Embryonic facial prominence (tissue), 1 donor: ENCODE measurements around the gene KCTD7.
"Not testable (repeated sequence)": the region's sequence is repeated elsewhere in the genome, so short reads cannot be mapped to it uniquely, and the experiment has no call there.

Experiments
- DNase-seq: peaks from one replicate; pipeline ENCODE4 v3.0.0-alpha.2; 2016; ENCODE audit errors: extremely low spot score

The KCTD7 gene

GRCh38 chr7:66628361-66629221 lies at the start of gene KCTD7:
TSS of gene KCTD7 (plus strand) at chr7:66628881. CDS start at chr7:66629065, 184 bp downstream.
- DNase-seq, result peak; percentile 91

DNA sequence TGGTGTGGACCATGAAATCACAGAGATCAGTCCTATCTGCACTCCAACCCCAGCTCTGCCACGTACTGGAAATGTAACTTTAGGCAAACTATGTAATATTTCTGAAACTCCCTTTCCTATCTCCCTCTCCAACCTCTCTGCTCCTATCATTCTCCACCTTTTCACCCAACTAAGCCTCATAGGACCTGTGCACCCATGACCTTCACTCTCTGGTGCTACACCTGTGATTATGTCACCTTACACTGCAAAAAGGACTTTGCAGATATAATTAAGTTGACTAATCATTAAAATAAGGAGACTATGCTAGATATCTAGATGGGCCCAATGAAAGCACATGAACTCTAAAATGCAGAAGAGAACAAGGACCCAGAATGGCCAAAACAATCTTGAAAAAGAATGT lies 48.3 kb upstream of the KCTD7 start:
- not testable (repeated sequence) for DNase-seq

DNA sequence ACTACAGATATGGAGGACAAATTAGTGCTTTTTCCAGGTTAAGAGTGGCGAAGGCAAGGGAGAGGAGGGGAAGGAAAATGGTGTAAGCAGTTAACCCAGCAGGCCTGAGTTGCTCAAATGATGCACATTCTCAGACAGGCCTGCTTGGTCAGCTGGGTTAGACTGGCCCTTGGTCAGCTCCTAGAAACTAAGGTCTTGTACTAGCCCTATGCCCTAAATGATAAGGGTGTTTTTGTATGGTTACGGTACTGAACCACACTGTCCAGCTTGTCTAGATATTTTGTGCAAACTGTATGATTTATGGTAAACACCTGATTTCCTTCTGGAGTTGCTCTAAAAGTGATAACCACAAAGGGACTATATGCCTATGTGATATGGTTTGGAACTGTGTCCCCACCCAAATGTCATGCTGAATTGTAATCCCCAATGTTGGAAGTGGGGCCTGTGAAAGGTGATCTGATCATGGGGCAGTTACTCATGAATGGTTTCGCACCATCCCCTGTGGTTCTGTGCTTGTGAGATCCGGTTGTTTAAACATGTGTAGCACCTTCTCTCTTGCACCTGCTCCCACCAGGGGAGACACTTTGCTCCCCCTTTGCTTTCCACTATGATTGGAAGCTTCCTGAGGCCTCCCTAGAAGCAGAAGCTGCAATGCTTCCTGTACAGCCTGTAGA lies 45.7 kb upstream of the KCTD7 start:
- DNase-seq, result not testable (repeated sequence)

- DNase-seq, result no peak
Measured at GRCh38 chr7:66583490-66584110, 45.1 kb upstream of the KCTD7 start.

- no peak for DNase-seq
Measured at GRCh38 chr7:66586181-66586580, 42.5 kb upstream of the KCTD7 start.

DNA sequence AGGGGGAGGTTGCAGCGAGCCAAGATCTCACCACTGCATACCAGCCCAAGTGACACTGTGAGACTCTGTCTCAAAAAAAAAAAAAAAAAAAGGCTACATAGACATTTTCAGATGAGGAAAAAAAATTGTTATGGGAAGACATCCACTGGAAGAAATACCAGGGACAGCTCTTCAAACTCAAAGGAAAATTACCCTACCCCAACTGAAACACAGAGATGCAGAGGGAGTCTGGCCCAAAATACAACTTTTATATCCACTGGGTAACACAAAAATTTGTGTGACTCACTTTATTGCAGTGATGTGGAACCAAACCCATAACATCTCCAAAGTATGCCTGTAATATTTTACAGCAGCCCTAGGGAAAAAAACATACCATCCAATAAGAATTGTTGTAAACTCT lies 40.5 kb upstream of the KCTD7 start:
- DNase-seq, result not testable (repeated sequence)

DNA sequence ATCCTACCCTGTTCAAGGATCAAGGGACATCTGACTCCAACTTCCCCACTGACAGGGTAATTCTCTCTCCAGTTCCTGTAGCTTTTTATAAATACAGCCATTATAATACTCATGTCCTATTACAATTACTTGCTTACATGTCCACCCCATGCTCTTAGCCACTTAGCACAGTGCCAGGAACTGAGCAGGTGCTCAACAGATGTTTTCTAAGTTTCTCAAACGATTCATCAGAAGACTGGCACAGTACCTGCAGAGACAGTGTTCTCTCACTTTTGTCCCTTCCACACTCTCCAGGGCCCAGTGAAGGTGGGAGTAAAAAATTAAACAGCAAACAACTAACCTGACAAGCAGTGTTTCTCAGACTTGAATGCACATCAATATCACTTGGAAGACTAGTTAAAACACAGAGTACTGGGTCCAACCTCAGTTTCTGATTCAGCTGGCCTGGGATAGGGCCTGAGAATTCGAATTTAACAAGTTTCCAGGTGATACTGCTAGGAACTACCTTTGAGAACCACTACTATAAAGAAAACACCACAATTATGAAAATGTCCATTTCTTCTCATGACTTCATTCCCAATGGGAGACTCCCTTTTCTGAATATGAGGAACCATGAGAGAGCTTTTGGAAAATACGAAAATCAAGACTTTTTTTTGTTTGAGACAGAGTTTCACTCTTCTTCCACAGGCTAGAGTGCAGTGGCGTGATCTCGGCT lies 39.7 kb upstream of the KCTD7 start:
- not testable (repeated sequence) for DNase-seq

- not testable (repeated sequence) for DNase-seq
Measured at GRCh38 chr7:66590302-66591057, 38.2 kb upstream of the KCTD7 start.

GRCh38 chr7:66591058-66591798 lies 37.5 kb upstream of the KCTD7 start:
- not testable (repeated sequence) for DNase-seq

DNA sequence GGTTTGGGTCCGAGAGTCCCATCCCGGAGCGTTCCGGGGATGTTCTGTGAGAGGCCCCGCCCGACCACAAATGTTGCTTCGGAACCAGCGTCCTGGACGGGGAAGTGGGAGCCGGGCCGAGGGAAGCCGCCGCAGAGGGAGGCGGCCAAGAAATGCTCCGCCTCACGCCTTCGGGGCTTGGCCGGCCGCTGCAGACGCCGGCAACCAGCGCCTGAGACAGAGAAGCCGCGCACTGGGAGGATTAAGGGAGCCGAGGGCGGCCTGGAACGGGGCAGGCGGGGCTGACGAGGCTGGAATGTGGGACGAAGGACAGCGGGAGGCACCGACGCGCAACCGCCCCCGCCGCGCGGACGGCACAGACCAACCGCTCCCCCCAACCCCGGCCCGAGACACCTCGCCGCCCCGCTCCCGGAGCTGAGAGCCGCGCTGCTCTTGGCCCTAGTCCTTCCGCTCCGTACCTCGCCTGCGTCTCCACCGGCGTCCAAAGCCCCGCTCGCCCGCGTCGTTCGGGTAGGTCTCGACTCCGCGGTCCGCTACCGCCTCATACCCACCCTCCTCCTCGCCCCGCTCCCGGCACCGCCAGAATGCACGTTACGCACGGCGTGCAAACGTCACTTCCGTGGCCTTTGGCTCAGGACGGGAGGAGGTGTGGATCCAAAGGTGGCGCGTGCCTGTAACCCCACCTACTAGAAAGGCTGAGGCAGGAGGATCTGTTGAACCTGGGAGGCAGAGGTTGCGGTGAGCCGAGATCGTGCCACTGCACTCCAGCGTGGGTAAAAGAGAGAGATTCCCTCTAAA lies 36.7 kb upstream of the KCTD7 start:
- DNase-seq, result peak; percentile 77

GRCh38 chr7:66592597-66593146 lies 36.0 kb upstream of the KCTD7 start:
- not testable (repeated sequence) for DNase-seq

DNA sequence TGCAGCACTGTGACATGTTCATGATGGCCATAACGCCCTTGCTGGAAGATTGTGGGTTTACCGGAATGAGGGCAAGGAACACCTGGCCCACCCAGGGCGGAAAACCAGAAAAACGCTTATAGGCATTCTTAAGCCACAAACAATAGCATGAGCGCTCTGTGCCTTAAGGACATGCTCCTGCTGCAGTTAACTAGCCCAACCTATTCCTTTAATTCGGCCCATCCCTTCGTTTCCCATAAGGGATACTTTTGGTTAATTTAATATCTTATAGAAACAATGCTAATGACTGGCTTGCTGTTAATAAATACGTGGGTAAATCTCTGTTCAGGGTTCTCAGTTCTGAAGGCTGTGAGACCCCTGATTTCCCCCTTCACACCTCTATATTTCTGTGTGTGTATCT lies 34.6 kb upstream of the KCTD7 start:
- DNase-seq, result not testable (repeated sequence)

GRCh38 chr7:66597461-66597860 lies 31.2 kb upstream of the KCTD7 start:
- no peak for DNase-seq

GRCh38 chr7:66602159-66602558 lies 26.5 kb upstream of the KCTD7 start:
- no peak for DNase-seq

GRCh38 chr7:66604198-66604597 lies 24.5 kb upstream of the KCTD7 start:
- DNase-seq, result no peak

DNA sequence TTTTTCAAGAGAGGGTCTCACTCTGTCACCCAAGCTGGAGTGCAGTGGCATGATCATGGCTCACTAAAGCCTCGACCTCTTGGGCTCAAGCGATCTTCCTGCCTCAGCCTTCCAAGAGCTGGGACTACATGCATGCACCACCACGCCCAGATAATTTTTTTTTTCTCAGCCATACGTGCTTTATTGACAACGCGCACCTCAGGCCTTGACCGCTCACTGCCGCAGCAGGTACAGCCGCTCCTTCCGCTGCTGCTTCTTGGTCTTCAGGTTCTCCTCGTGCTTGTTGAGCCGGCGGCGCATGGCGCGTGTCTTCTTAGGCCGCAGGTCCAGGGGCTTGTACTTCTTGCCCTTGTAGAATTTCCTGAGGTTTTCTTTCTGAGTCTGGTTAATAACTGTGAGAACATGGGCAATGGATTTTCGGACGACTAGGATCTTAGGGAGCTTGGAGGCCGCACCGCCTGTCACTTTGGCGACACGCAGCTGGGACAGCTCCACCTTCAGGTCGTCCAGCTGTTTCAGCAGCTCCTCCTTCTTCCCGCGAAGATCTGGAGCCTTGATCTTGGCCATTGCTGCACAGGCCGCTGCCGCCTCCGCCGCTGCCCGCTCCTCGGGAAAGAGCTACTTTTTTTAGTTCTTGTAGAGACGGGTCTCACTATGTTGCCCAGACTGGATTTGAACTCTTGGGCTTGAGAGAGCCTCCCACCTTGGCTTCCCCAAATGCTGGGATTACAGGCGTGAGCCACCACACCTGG lies 22.0 kb upstream of the KCTD7 start:
- not testable (repeated sequence) for DNase-seq

- DNase-seq, result no peak
Measured at GRCh38 chr7:66609176-66609575, 19.5 kb upstream of the KCTD7 start.

- DNase-seq, result not testable (repeated sequence)
Measured at GRCh38 chr7:66614596-66614995, 14.1 kb upstream of the KCTD7 start.

DNA sequence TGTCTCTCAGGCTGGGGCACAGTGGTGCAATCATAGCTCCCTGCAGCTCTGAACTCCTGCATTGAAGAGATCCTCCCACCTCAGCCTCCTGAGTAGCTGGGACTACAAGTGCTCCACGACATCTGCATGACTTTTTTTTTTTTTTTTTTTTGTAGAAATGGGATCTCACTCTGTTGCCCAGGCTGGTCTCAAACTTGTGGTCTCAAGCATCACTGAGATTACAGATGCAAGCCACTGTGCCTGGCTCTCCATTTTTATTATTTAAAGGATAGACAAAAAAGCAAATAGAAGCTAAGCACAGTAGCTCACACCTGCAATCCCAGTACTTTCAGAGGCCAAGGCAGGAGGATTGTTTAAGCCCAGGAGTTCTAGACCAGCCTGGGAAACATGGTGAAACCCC lies 13.0 kb upstream of the KCTD7 start:
- DNase-seq, result no peak
